PC-9 (cell line): Measurements from ENCODE around the gene ETV6. TPM values are rescaled to one million over a fixed set of nuclear protein-coding genes. Genes with fewer than 3 reads are reported as not detected.

Experiments
- BruUV-seq: library from RNA; stranded (reverse); fragments of 400-500 nt; replicated peaks from 2 replicates; lab custom pipeline; 2021; lab: Mats Ljungman, UMichigan
- CTCF ChIA-PET: fragments of 300-600 bp; sonication (Branson Sonifier 250); formaldehyde crosslinking; loops from one replicate; lab custom pipeline; 2022; ENCODE audit warnings: antibody characterized with exemption; lab: Charles Lee
- POLR2A ChIA-PET: fragments of 300-600 bp; sonication (Branson Sonifier 250); formaldehyde crosslinking; loops from one replicate; lab custom pipeline; 2022; ENCODE audit warnings: antibody characterized with exemption; ENCODE audit not compliant: unreplicated experiment; lab: Charles Lee
- DNase-seq, 2 experiments: peaks; one replicate each; pipeline versions ENCODE4 v3.0.0 to v3.0.0-alpha.2; 2015 to 2022; ENCODE audit warnings: mixed read lengths in 1 of 2
- H2AFZ ChIP-seq: fragments of 200-600 bp; sonication (generic); 2 replicates; pipeline ENCODE4 v1.8.1; 2017; ENCODE audit warnings: antibody characterized with exemption
- H3F3A ChIP-seq: fragments of 200-600 bp; sonication (generic); 2 replicates; pipeline ENCODE4 v1.8.1; 2017; ENCODE audit warnings: antibody characterized with exemption, mild to moderate bottlenecking, low read depth; ENCODE audit not compliant: insufficient read depth
- H3K27ac ChIP-seq: fragments of 200-600 bp; sonication (generic); 2 replicates; pipeline ENCODE4 v1.6.1; 2016; ENCODE audit warnings: mixed run types
- H3K27me3 ChIP-seq: fragments of 200-600 bp; sonication (generic); 2 replicates; pipeline ENCODE4 v1.6.1; 2016; ENCODE audit warnings: low read depth, mixed run types; ENCODE audit not compliant: insufficient read depth
- H3K36me3 ChIP-seq: fragments of 200-600 bp; sonication (generic); 2 replicates; pipeline ENCODE4 v1.6.1; 2016; ENCODE audit warnings: low read depth, mixed run types
- H3K4me1 ChIP-seq: fragments of 200-600 bp; sonication (generic); replicated peaks from 2 replicates; pipeline ENCODE4 v1.6.1; 2016; ENCODE audit warnings: mixed run types; ENCODE audit not compliant: insufficient read depth
- H3K4me2 ChIP-seq: fragments of 200-600 bp; sonication (generic); 2 replicates; pipeline ENCODE4 v1.6.1; 2017; ENCODE audit warnings: mixed run types
- H3K4me3 ChIP-seq: fragments of 200-600 bp; sonication (generic); 2 replicates; pipeline ENCODE4 v1.6.1; 2016; ENCODE audit warnings: mixed run types
- H3K79me2 ChIP-seq: fragments of 200-600 bp; sonication (generic); 2 replicates; pipeline ENCODE4 v1.6.1; 2017; ENCODE audit warnings: low read depth, mixed run types
- H3K9me2 ChIP-seq: fragments of 200-600 bp; sonication (generic); 2 replicates; pipeline ENCODE4 v1.8.1; 2017; ENCODE audit warnings: mild to moderate bottlenecking; ENCODE audit not compliant: insufficient read depth
- H3K9me3 ChIP-seq: fragments of 200-600 bp; sonication (generic); 2 replicates; pipeline ENCODE4 v1.8.1; 2016; ENCODE audit warnings: low read depth; ENCODE audit not compliant: insufficient read depth
- H4K20me1 ChIP-seq: fragments of 200-600 bp; sonication (generic); 2 replicates; pipeline ENCODE4 v1.8.1; 2017; ENCODE audit not compliant: insufficient read depth
- CTCF ChIP-seq: fragments of 200-600 bp; sonication (generic); conservative IDR thresholded peaks from 2 replicates; pipeline ENCODE4 v1.6.1; 2017; ENCODE audit warnings: mixed run types, antibody characterized with exemption, mild to moderate bottlenecking, moderate library complexity
- EZH2 ChIP-seq: fragments of 200-600 bp; sonication (generic); IDR thresholded peaks from 2 replicates; pipeline ENCODE4 v1.8.0; 2017; ENCODE audit warnings: antibody characterized with exemption, low read depth
- intact Hi-C: fragments of 100-400 bp; cut with micrococcal nuclease; formaldehyde crosslinking; loops from one replicate; pipeline ENCODE4 v1.10.0; 2022; ENCODE audit not compliant: unreplicated experiment
- total RNA-seq: library from RNA; stranded (reverse); gene quantifications from 2 replicates; pipeline ENCODE4 v1.2.3, GENCODE V29; 2021

ETV6 gene
- total RNA-seq, 1 experiment from 2014 or later, result 62.8 TPM

GRCh38 chr12:11633968-11634367 lies 15.5 kb upstream of the ETV6 start:
- POLR2A ChIA-PET, result interaction anchor here (0.6 kb wide), 2 partner anchors 11 to 34 kb away, joined by 12 to 32 read pairs; no protein-coding TSS in a partner anchor
- Histone ChIP-seq H4K20me1 (no peaks in the 10 kb centered on the region), H3K4me1 (peaks cover 17% of the 10 kb centered on the region), H3K9me3 (no peaks in the 10 kb centered on the region), H3F3A (peaks cover 5% of the 10 kb centered on the region; the same call in 1 of the 2 replicates), H3K9me2 (no peaks in the 10 kb centered on the region), H3K27ac (peak overlapping the region; percentile 47), H3K4me2 (peak overlapping the region; percentile 39), H2AFZ (peak overlapping the region; percentile 28; the same call in 1 of the 2 replicates), H3K36me3 (no peaks in the 10 kb centered on the region), H3K4me3 (no peak overlapping the region), H3K79me2 (no peaks in the 10 kb centered on the region), H3K27me3 (no peaks in the 10 kb centered on the region)
- CTCF ChIA-PET, result no interaction called here
- BruUV-seq, result no TSS peak
- intact Hi-C loops, result loop anchor here (1.0 kb wide), 1 partner anchor 244 kb away; no protein-coding TSS in a partner anchor
- DNase-seq, result peak; percentile 38 to 89
- TF ChIP-seq EZH2 (no peak), CTCF (no peak)

GRCh38 chr12:11635341-11635740 lies 14.1 kb upstream of the ETV6 start:
- Histone ChIP-seq H4K20me1 (no peaks in the 10 kb centered on the region), H3F3A (peaks cover 5% of the 10 kb centered on the region; the same call in 1 of the 2 replicates), H3K4me3 (no peak overlapping the region), H3K36me3 (no peaks in the 10 kb centered on the region), H3K27ac (no peak overlapping the region), H3K79me2 (no peaks in the 10 kb centered on the region), H3K4me2 (no peak overlapping the region), H3K9me3 (no peaks in the 10 kb centered on the region), H3K4me1 (peaks cover 17% of the 10 kb centered on the region), H2AFZ (no peak overlapping the region), H3K27me3 (no peaks in the 10 kb centered on the region), H3K9me2 (no peaks in the 10 kb centered on the region)
- BruUV-seq, result no TSS peak
- CTCF ChIA-PET, result no interaction called here
- no peak for DNase-seq
- intact Hi-C loops, result no loop called here
- TF ChIP-seq CTCF (no peak), EZH2 (no peak)
- POLR2A ChIA-PET, result no interaction called here

- no peaks in the 10 kb centered on the region for H3K36me3 ChIP-seq
- no peak overlapping the region for H3K4me2 ChIP-seq
- no peak for DNase-seq
- intact Hi-C loops, result no loop called here
- H3K9me2 ChIP-seq, result no peaks in the 10 kb centered on the region
- H3K79me2 ChIP-seq, result no peaks in the 10 kb centered on the region
- peaks cover 5% of the 10 kb centered on the region; the same call in 1 of the 2 replicates for H3F3A ChIP-seq
- H3K27me3 ChIP-seq, result no peaks in the 10 kb centered on the region
- CTCF ChIA-PET, result no interaction called here
- H4K20me1 ChIP-seq, result no peaks in the 10 kb centered on the region
- no peak overlapping the region for H3K27ac ChIP-seq
- TF ChIP-seq CTCF (no peak), EZH2 (no peak)
- peaks cover 15% of the 10 kb centered on the region for H3K4me1 ChIP-seq
- BruUV-seq, result no TSS peak
- POLR2A ChIA-PET, result no interaction called here
- H2AFZ ChIP-seq, result no peak overlapping the region
- no peaks in the 10 kb centered on the region for H3K9me3 ChIP-seq
- H3K4me3 ChIP-seq, result no peak overlapping the region
These were observed 11.1 kb upstream of the ETV6 start for GRCh38 chr12:11638315-11638916.
